Testis (tissue), 2 donors: ENCODE measurements around the gene GSTA4.

Source experiments
- CTCF ChIP-seq, 3 experiments: fragments of 450-650 bp in 2 of 3; fragments of 200-600 bp in 1 of 3; sonication (generic) in 1 of 3; IDR thresholded peaks; one replicate each; pipeline ENCODE4 v1.5.1; 2016 to 2019; ENCODE audit warnings: antibody characterized with exemption in 3 of 3, mild to moderate bottlenecking in 2 of 3, moderate library complexity in 1 of 3
- POLR2A ChIP-seq: fragments of 450-650 bp; IDR thresholded peaks from one replicate; pipeline ENCODE4 v1.6.1; 2017; ENCODE audit warnings: antibody characterized with exemption, mild to moderate bottlenecking, moderate library complexity

GRCh38 chr6:53029761-53030160, 34.7 kb upstream of the GSTA4 start:
- TF ChIP-seq POLR2A (no peak), CTCF (IDR thresholded peaks at IDR 0.05) (no peak)
